ENCODE data around the gene MAFG.

DNA sequence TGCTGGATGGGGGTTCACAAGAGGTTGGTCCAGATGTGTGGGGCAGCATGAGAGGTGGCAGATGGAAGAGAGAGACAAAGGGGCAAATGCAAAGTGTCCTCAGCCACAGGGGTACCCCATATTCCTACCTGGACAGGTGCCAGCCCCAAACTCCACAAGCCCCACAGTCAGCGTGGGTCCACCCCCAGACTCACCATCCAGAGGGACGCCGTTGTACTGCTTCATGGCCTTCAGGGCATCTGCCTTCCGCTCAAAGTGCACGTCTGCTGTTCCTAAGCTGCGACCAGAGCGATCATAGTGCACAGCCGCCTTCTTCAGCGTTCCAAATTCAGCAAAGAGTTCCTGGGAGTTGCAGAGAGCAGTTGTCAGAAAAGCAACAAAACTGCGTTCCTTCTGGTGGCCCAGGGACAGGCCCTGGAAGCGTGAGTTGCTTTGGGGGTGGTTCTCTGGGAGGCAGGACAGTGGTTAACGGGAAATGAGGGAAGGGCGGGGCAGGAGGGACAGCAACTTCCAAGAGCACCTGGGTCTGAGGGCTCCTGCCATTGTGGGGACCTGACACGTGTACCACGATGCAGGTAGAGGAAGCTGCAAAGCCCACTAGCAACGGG, 38.4 kb downstream of the MAFG start:
- no peak for TF ChIP-seq POLR2A (IDR thresholded peaks at IDR 0.05)
- TF ChIP-seq, protein P1, sequence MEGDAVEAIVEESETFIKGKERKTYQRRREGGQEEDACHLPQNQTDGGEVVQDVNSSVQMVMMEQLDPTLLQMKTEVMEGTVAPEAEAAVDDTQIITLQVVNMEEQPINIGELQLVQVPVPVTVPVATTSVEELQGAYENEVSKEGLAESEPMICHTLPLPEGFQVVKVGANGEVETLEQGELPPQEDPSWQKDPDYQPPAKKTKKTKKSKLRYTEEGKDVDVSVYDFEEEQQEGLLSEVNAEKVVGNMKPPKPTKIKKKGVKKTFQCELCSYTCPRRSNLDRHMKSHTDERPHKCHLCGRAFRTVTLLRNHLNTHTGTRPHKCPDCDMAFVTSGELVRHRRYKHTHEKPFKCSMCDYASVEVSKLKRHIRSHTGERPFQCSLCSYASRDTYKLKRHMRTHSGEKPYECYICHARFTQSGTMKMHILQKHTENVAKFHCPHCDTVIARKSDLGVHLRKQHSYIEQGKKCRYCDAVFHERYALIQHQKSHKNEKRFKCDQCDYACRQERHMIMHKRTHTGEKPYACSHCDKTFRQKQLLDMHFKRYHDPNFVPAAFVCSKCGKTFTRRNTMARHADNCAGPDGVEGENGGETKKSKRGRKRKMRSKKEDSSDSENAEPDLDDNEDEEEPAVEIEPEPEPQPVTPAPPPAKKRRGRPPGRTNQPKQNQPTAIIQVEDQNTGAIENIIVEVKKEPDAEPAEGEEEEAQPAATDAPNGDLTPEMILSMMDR (IDR thresholded peaks at IDR 0.05) = no peak
